Bronchial smooth muscle cell (primary cell): ENCODE measurements around the gene CD200. TPM values are rescaled to one million over a fixed set of nuclear protein-coding genes. Genes with fewer than 3 reads are reported as not detected.

Experiments used
- total RNA-seq: library from RNA; depleted of rRNA; stranded (reverse); fragments of >200 nt; gene quantifications from 2 replicates; pipeline ENCODE4 v1.2.1, GENCODE V29; 2014

CD200 gene, protein sequence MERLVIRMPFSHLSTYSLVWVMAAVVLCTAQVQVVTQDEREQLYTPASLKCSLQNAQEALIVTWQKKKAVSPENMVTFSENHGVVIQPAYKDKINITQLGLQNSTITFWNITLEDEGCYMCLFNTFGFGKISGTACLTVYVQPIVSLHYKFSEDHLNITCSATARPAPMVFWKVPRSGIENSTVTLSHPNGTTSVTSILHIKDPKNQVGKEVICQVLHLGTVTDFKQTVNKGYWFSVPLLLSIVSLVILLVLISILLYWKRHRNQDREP
- under 0.01 TPM in 2 replicates for total RNA-seq

DNA sequence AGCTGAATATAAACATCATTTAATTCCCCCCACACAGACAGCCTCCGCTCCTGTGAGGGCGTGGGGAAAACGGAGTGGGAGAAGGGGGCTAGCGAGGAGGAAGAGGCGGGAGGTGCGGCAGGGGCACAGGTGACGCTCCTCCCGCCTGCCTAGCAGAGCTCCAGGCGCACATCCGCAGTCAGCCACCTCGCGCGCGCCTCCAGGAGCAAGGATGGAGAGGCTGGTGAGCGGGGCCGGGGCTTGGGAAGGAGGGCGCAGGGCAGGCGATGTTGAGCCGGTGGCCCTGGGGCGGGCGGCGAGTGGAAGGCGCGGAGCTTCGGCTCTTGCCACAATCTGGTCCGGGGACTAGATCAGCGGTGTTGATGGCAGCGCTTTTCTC is at the start of gene CD200:
Gene CD200 (plus strand): TSS at position 155 of the 379 bp plus-strand sequence. CDS start 57 bp downstream, at position 212.

DNA sequence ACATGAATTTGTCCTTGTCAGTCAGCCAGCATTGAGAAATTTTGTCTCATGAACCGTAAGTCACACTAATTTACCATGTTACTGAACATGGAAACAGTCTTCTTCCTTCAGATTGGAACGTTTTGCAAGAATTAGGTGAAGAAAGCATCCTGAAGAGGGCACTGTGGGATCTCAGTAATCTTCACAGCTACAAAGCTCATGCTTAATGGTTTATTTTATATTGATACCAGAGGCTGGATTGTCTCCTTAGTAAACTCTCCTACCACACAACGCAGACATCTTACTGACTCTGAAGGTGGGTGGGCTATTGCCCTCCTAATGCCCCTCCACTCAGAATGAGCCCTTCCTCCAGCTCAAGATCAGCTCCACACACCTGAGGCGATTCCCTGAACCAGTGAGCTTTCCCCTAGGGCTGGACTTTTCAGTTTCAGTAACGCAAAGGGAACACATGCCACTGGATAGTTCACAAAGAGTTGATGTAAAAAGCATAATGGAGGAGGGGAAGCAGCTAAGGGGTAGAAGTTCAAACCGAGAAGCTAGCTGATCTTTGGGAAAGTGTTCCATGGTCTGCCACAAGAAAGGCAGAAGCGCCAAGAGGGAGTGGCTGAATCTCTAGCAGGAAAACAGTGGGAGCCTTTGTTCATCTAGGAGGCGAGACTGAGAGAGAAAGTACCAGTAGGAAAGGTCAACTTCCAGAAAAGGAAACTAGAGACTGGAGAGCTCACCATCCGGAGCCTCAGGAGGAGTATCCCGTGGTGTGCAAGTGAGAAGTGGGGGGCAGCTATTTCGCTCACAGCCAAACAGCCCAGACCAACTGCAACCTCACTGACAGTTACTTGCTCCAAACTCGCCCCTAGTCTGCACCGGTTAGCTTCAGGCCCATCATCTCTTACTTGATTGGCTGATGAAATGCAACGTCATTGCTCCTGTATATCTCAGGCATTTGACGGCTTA is 39.3 kb upstream of the CD200 start, which contains the start of gene SLC9C1:
Gene SLC9C1 (minus strand): TSS at position 849 of the 954 bp plus-strand sequence. CDS start 7,425 bp downstream, outside the sequence.

Other genes with a start within 250 kb of the CD200 start
- gene C3orf52, start 246.8 kb upstream of the CD200 start, total RNA-seq = 2.0 and 3.0 TPM in 2 replicates
- not detected in 2 replicates for gene GCSAM, start 199.9 kb upstream of the CD200 start, total RNA-seq
- not detected in 2 replicates for gene SLC9C1, start 38.9 kb upstream of the CD200 start, total RNA-seq
- gene BTLA, start 166.3 kb downstream of the CD200 start, total RNA-seq = 0.16 TPM in 1 of 2 replicates, not detected in the other
- gene ATG3, start 228.8 kb downstream of the CD200 start, total RNA-seq = 69.5 and 71.7 TPM in 2 replicates
- gene SLC35A5, start 228.9 kb downstream of the CD200 start, total RNA-seq = 14.9 and 18.9 TPM in 2 replicates